ENCODE measurements around the gene MICU1.

GRCh38 chr10:72597897-72598296, 28.0 kb downstream of the MICU1 start:
- TF ChIP-seq CTCF (optimal IDR thresholded peaks at IDR 0.05 in 1 of 3, IDR thresholded peaks at IDR 0.05 in 1 of 3, conservative IDR thresholded peaks at IDR 0.05 in 1 of 3; ENCODE audit: extremely low read depth in 1 of 3, insufficient read depth in 2 of 3, low read length in 3 of 3): no peak
- TF ChIP-seq EZH2 (IDR thresholded peaks at IDR 0.05; ENCODE audit: low read length): no peak

All from keratinocyte (primary cell).